Testis (tissue), 3 donors: Measurements from ENCODE around the gene SLC36A2. TPM values are rescaled to one million over a fixed set of nuclear protein-coding genes. Genes with fewer than 3 reads are reported as not detected.

Experiments
- DNase-seq: peaks from one replicate; pipeline ENCODE4 v3.0.0-alpha.2; 2019
- H3K27ac ChIP-seq, 2 donors: fragments of 200-600 bp; sonication (generic); one replicate each; pipeline ENCODE4 v1.5.1; 2019
- H3K27me3 ChIP-seq: fragments of 200-600 bp; sonication (generic); one replicate; pipeline ENCODE4 v1.5.1; 2019
- H3K36me3 ChIP-seq: fragments of 200-600 bp; sonication (generic); one replicate; pipeline ENCODE4 v1.5.1; 2017; ENCODE audit warnings: low read depth; ENCODE audit errors: missing control alignments
- H3K4me1 ChIP-seq: fragments of 200-600 bp; sonication (generic); one replicate; pipeline ENCODE4 v1.5.1; 2019
- H3K4me3 ChIP-seq, 2 donors: fragments of 200-600 bp; sonication (generic); one replicate each; pipeline ENCODE4 v1.5.1; 2017 to 2019
- H3K9me3 ChIP-seq: fragments of 200-600 bp; sonication (generic); one replicate; pipeline ENCODE4 v1.5.1; 2017
- CTCF ChIP-seq, 3 experiments: fragments of 450-650 bp in 2 of 3; fragments of 200-600 bp in 1 of 3; sonication (generic) in 1 of 3; IDR thresholded peaks; one replicate each; pipeline ENCODE4 v1.5.1; 2016 to 2019; ENCODE audit warnings: antibody characterized with exemption in 3 of 3, mild to moderate bottlenecking in 2 of 3, moderate library complexity in 1 of 3
- POLR2A ChIP-seq: fragments of 450-650 bp; IDR thresholded peaks from one replicate; pipeline ENCODE4 v1.6.1; 2017; ENCODE audit warnings: antibody characterized with exemption, mild to moderate bottlenecking, moderate library complexity
- WGBS, 2 donors: methylation state at CpG; one replicate each; pipeline ENCODE4 v1.1.5; 2018; 5-methylcytosine and 5-hydroxymethylcytosine counted together
- intact Hi-C: fragments of 100-400 bp; cut with DNase I; formaldehyde crosslinking; loops from one replicate; pipeline ENCODE4 v1.15.1; 2023; ENCODE audit warnings: low total_unique reads
- polyA plus RNA-seq: library from polyadenylated mRNA; stranded (reverse); fragments of 350-450 nt; fragmentation: Illumina TruSeq; extraction: RNeasy Lipid Tissue Mini Kit (QIAGEN cat#74804); gene quantifications from one replicate; pipeline ENCODE4 v1.2.3, GENCODE V29; 2014; ENCODE audit warnings: low read depth, low replicate concordance; ENCODE audit not compliant: insufficient read depth
- total RNA-seq, 2 donors: library from RNA; depleted of rRNA; stranded (reverse); fragments of >200 nt; gene quantifications; one replicate each; pipeline ENCODE4 v1.2.3, GENCODE V29; 2016

SLC36A2 gene
- total and polyA plus RNA-seq, 3 donors from 2014 or later, result 0.43 to 1.5 (median 0.47) TPM

GRCh38 chr5:151295138-151295537 lies 52.2 kb downstream of the SLC36A2 start:
- 87 to 93% methylated on average over 5 of the region's 5 CpGs for WGBS, 2 donors
- H3K4me3 ChIP-seq, result no peak overlapping the region
- DNase-seq, result no peak
- H3K9me3 ChIP-seq, result no peaks in the 10 kb centered on the region
- H3K36me3 ChIP-seq, result no peaks in the 10 kb centered on the region
- TF ChIP-seq POLR2A (no peak), CTCF (IDR thresholded peaks at IDR 0.05) (no peak)
- no peaks in the 10 kb centered on the region for H3K4me1 ChIP-seq
- no peaks in the 10 kb centered on the region for H3K27me3 ChIP-seq
- intact Hi-C loops, result no loop called here
- no peak overlapping the region for H3K27ac ChIP-seq

- no peak overlapping the region for H3K4me3 ChIP-seq
- H3K27ac ChIP-seq, result no peak overlapping the region
- no peaks in the 10 kb centered on the region for H3K4me1 ChIP-seq
- no peak for DNase-seq
- H3K27me3 ChIP-seq, result no peaks in the 10 kb centered on the region
- no peaks in the 10 kb centered on the region for H3K9me3 ChIP-seq
- intact Hi-C loops, result no loop called here
- no peaks in the 10 kb centered on the region for H3K36me3 ChIP-seq
- TF ChIP-seq CTCF (IDR thresholded peaks at IDR 0.05), result no peak
- no peak for TF ChIP-seq POLR2A
- WGBS, 2 donors, result 63 to 73% methylated on average over 4 of the region's 4 CpGs
These were observed 53.7 kb downstream of the SLC36A2 start for GRCh38 chr5:151293624-151294023.

GRCh38 chr5:151288180-151288579 lies 59.2 kb downstream of the SLC36A2 start:
- Histone ChIP-seq H3K27ac (no peak overlapping the region), H3K36me3 (no peaks in the 10 kb centered on the region), H3K9me3 (no peaks in the 10 kb centered on the region), H3K4me3 (no peak overlapping the region), H3K27me3 (no peaks in the 10 kb centered on the region), H3K4me1 (no peaks in the 10 kb centered on the region)
- TF ChIP-seq POLR2A (no peak), CTCF (IDR thresholded peaks at IDR 0.05) (no peak)
- 53 to 72% methylated on average over 2 of the region's 2 CpGs for WGBS, 2 donors
- intact Hi-C loops, result no loop called here
- DNase-seq, result no peak

GRCh38 chr5:151286246-151286645 lies 61.1 kb downstream of the SLC36A2 start:
- Histone ChIP-seq H3K27me3 (no peaks in the 10 kb centered on the region), H3K9me3 (no peaks in the 10 kb centered on the region), H3K27ac (no peak overlapping the region), H3K4me3 (no peak overlapping the region), H3K4me1 (no peaks in the 10 kb centered on the region), H3K36me3 (no peaks in the 10 kb centered on the region)
- WGBS, 2 donors, result 87 to 97% methylated on average over 1 of the region's 1 CpG
- no peak for DNase-seq
- TF ChIP-seq POLR2A (no peak), CTCF (IDR thresholded peaks at IDR 0.05) (no peak)
- intact Hi-C loops, result no loop called here

GRCh38 chr5:151285683-151286082 lies 61.7 kb downstream of the SLC36A2 start:
- no peaks in the 10 kb centered on the region for H3K27me3 ChIP-seq
- H3K27ac ChIP-seq, result no peak overlapping the region
- no peaks in the 10 kb centered on the region for H3K36me3 ChIP-seq
- H3K4me1 ChIP-seq, result no peaks in the 10 kb centered on the region
- no peaks in the 10 kb centered on the region for H3K9me3 ChIP-seq
- WGBS, 2 donors, result 56 to 58% methylated on average over 5 of the region's 5 CpGs
- intact Hi-C loops, result no loop called here
- H3K4me3 ChIP-seq, result no peak overlapping the region
- TF ChIP-seq CTCF (IDR thresholded peaks at IDR 0.05) (no peak), POLR2A (no peak)
- DNase-seq, result no peak
